ENCODE results near the gene NOC3L.

The NOC3L gene

GRCh38 chr10:94293354-94293753, 69.4 kb downstream of the NOC3L start:
- Histone ChIP-seq H3K36me3 (replicated peaks) (no peaks in the 10 kb centered on the region), H3K27ac (no peak overlapping the region), H3K27me3 (replicated peaks) (no peaks in the 10 kb centered on the region), H3K4me3 (ENCODE audit: low read depth, low read length) (no peak overlapping the region)
- DNase-seq, result no peak
- in situ Hi-C loops (cut with HindIII; ENCODE audit: low pct_ligation_motif_present, low sequenced_read_pairs), result no loop called here
- no peak for TF ChIP-seq CTCF (IDR thresholded peaks at IDR 0.05; ENCODE audit: low read depth, low read length, missing control alignments)

- Histone ChIP-seq H3K27ac (no peak overlapping the region), H3K36me3 (replicated peaks) (no peaks in the 10 kb centered on the region), H3K4me3 (ENCODE audit: low read depth, low read length) (no peak overlapping the region), H3K27me3 (replicated peaks) (no peaks in the 10 kb centered on the region)
- in situ Hi-C loops (cut with HindIII; ENCODE audit: low pct_ligation_motif_present, low sequenced_read_pairs), result no loop called here
- TF ChIP-seq CTCF (IDR thresholded peaks at IDR 0.05; ENCODE audit: low read depth, low read length, missing control alignments), result no peak
- DNase-seq, result peak; percentile 69
These were observed 70.2 kb downstream of the NOC3L start for GRCh38 chr10:94292434-94293090.

GRCh38 chr10:94288361-94289101, 74.2 kb downstream of the NOC3L start:
- no peaks in the 10 kb centered on the region for H3K27me3 ChIP-seq (replicated peaks)
- no peak for TF ChIP-seq CTCF (IDR thresholded peaks at IDR 0.05; ENCODE audit: low read depth, low read length, missing control alignments)
- H3K27ac ChIP-seq, result no peak overlapping the region
- in situ Hi-C loops (cut with HindIII; ENCODE audit: low pct_ligation_motif_present, low sequenced_read_pairs), result no loop called here
- H3K36me3 ChIP-seq (replicated peaks), result no peaks in the 10 kb centered on the region
- no peak for DNase-seq
- no peak overlapping the region for H3K4me3 ChIP-seq (ENCODE audit: low read depth, low read length)

- TF ChIP-seq CTCF (IDR thresholded peaks at IDR 0.05; ENCODE audit: low read depth, low read length, missing control alignments), result no peak
- peak overlapping the region; percentile 62 for H3K27ac ChIP-seq
- peak; percentile 60 for DNase-seq
- no peaks in the 10 kb centered on the region for H3K36me3 ChIP-seq (replicated peaks)
- H3K4me3 ChIP-seq (ENCODE audit: low read depth, low read length), result no peak overlapping the region
- in situ Hi-C loops (cut with HindIII; ENCODE audit: low pct_ligation_motif_present, low sequenced_read_pairs), result no loop called here
- H3K27me3 ChIP-seq (replicated peaks), result no peaks in the 10 kb centered on the region
These were observed 75.4 kb downstream of the NOC3L start for GRCh38 chr10:94287336-94287735.

- peak; percentile 23 for DNase-seq
- TF ChIP-seq CTCF (IDR thresholded peaks at IDR 0.05; ENCODE audit: low read depth, low read length, missing control alignments), result no peak
- Histone ChIP-seq H3K36me3 (replicated peaks) (no peaks in the 10 kb centered on the region), H3K4me3 (ENCODE audit: low read depth, low read length) (no peak overlapping the region), H3K27me3 (replicated peaks) (no peaks in the 10 kb centered on the region), H3K27ac (peak overlapping the region; percentile 62)
- in situ Hi-C loops (cut with HindIII; ENCODE audit: low pct_ligation_motif_present, low sequenced_read_pairs), result no loop called here
These were observed 75.8 kb downstream of the NOC3L start for GRCh38 chr10:94286901-94287300.

All from brain microvascular endothelial cell (primary cell).